OCI-LY1 (cell line): Measurements from ENCODE around the gene PTP4A2.

Experiments used
- CTCF ChIP-seq: fragments of 200-600 bp; sonication (generic), shearing (Covaris generic); IDR thresholded peaks from 2 replicates; pipeline ENCODE4 v1.5.1; 2017; ENCODE audit warnings: mild to moderate bottlenecking, antibody characterized with exemption, low read length, moderate library complexity, mixed read lengths
- EZH2 ChIP-seq: fragments of 200-600 bp; sonication (generic), shearing (Covaris generic); IDR thresholded peaks from 2 replicates; pipeline ENCODE4 v1.8.0; 2017; ENCODE audit warnings: borderline replicate concordance, mixed run types, mild to moderate bottlenecking, antibody characterized with exemption, low read length, moderate library complexity, mixed read lengths

DNA sequence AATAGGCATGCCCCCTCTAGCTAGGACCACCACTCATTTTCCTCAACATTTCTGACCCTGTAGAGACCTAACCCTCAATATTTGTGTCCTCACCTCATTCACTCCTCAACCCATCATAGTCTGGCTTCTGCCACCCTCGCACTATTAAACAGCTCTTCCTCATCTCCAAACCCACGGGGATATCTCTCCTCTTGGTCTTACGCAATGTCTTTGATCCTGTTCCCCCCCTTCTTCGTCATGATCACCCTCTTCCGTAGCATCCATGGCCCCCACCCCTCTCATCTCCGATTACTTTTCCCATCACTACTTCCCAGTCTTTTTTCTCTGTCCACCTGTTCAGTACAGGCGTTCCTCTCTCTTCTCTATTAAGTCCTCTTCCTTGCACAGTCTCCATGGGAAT lies 70.6 kb downstream of the PTP4A2 start:
- no peak for TF ChIP-seq CTCF
- no peak for TF ChIP-seq EZH2
